HG03039 (cell line): ENCODE measurements around the gene SLX4.
"Not testable (repeated sequence)": the region's sequence is repeated elsewhere in the genome, so short reads cannot be mapped to it uniquely, and the experiment has no call there.

Experiments used
- ATAC-seq: cut with Tn5 transposase; IDR thresholded peaks from one replicate; pipeline ENCODE4 v1.9.1; 2021; ENCODE audit warnings: mild to moderate bottlenecking, moderate library complexity; ENCODE audit not compliant: unreplicated experiment

SLX4 gene, protein sequence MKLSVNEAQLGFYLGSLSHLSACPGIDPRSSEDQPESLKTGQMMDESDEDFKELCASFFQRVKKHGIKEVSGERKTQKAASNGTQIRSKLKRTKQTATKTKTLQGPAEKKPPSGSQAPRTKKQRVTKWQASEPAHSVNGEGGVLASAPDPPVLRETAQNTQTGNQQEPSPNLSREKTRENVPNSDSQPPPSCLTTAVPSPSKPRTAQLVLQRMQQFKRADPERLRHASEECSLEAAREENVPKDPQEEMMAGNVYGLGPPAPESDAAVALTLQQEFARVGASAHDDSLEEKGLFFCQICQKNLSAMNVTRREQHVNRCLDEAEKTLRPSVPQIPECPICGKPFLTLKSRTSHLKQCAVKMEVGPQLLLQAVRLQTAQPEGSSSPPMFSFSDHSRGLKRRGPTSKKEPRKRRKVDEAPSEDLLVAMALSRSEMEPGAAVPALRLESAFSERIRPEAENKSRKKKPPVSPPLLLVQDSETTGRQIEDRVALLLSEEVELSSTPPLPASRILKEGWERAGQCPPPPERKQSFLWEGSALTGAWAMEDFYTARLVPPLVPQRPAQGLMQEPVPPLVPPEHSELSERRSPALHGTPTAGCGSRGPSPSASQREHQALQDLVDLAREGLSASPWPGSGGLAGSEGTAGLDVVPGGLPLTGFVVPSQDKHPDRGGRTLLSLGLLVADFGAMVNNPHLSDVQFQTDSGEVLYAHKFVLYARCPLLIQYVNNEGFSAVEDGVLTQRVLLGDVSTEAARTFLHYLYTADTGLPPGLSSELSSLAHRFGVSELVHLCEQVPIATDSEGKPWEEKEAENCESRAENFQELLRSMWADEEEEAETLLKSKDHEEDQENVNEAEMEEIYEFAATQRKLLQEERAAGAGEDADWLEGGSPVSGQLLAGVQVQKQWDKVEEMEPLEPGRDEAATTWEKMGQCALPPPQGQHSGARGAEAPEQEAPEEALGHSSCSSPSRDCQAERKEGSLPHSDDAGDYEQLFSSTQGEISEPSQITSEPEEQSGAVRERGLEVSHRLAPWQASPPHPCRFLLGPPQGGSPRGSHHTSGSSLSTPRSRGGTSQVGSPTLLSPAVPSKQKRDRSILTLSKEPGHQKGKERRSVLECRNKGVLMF (N-terminal part only)

DNA sequence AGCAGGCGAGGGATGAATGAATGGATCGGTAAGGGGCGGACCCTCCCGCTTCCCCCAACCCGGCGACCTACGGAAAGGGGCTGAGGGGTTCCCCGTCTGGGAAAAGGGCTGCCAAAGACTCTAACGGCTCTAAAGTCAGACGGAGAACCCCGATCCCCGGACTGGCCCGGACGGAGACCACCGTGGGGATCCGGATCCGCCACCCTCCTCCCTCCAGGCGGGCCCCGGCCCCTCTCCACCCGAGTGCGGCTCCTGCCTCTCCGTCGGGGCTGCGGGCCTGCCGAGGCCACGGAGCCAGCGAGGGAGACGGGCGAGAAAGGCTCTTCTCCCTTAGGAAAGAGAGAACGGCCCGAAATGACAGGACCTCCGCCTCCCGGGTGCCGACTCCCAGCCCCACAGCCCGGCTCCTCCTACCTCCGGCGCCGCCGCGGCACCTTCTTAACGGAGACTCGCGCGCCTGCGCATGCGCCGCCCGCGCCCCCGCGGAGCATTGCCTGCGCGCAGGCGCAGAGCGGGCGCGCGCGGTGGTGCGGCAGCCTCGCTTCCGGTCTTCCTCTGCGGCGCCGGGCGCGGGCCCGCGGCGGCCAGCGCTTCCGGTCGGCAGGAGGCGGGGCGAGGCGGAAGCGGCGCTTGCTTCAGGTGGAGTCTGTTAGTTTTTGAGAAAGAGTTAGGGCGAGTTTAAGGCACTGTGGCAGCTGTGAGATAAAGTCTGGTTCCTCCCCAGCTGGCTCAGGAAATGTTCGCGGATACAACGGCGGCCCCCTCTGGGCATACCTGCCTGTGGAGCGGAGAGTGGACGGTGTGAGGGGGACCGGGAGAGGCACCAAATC, at the start of gene SLX4:
Gene SLX4 (minus strand): TSS at position 461 of the 830 bp plus-strand sequence. CDS start 2,642 bp downstream, outside the sequence.
- peak; percentile 86 for ATAC-seq

DNA sequence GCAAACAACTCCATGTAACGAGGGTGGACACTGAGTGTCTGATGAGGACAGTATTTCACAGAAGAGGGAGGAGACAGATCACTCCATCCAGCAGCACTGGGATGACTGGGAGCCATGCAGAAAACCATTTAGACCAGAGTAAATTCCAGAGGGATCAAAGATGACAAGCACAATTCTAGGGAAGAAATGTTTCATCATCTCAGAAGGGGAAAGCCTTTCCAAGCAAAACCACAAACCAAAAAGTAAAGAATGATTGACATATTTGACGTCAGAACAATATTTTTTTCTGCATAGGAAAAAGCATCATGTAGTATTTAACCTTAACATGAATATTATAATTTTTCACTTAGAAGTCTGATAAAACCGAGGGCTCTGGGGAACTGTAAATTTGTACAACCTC, 47.8 kb upstream of the SLX4 start:
- ATAC-seq: no peak

DNA sequence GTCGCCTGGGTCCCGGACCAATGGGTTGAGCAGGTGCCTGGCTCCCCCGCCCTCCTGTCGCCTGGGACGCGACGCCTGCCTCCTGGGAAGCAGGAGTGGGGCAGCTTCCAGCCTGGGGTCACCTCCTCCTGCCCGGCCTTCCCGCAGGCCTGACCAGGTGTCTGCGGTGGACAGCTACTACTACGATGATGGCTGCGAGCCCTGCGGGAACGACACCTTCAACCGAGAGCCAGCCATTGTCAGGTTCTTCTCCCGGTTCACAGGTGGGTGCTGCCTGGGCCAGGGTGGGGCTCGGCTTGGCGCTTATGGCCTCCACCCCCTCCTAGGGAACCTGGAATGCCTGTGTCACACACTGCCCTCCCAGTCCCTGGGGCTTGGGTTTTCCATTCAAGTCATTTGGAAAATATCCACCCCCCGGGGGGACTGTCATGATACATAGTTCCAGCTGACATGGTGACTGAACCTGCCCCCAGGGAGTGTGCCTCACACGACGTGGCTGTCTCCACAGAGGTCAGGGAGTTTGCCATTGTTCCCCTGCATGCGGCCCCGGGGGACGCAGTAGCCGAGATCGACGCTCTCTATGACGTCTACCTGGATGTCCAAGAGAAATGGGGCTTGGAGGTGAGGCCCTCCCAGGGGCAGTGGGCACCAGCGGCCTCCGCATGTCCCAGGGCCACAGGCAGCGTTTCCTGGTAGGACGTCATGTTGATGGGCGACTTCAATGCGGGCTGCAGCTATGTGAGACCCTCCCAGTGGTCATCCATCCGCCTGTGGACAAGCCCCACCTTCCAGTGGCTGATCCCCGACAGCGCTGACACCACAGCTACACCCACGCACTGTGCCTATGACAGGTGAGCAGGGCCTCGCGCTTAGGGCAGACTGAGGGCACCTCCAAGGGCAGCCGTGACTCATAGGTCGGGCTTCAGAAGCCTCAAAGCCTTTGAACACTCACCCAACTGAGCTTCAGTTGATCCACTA, 45.4 kb upstream of the SLX4 start:
- no peak for ATAC-seq

DNA sequence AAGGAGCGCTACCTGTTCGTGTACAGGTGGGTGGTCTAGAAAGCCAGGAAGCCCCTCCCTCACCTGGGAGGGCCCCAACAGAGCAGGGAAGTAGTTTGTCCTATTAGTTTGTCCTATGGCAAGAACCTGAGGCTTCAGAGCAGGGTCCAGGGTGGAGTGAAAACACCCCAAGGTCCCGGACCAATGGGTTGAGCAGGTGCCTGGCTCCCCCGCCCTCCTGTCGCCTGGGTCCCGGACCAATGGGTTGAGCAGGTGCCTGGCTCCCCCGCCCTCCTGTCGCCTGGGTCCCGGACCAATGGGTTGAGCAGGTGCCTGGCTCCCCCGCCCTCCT, 44.7 kb upstream of the SLX4 start:
- not testable (repeated sequence) for ATAC-seq

DNA sequence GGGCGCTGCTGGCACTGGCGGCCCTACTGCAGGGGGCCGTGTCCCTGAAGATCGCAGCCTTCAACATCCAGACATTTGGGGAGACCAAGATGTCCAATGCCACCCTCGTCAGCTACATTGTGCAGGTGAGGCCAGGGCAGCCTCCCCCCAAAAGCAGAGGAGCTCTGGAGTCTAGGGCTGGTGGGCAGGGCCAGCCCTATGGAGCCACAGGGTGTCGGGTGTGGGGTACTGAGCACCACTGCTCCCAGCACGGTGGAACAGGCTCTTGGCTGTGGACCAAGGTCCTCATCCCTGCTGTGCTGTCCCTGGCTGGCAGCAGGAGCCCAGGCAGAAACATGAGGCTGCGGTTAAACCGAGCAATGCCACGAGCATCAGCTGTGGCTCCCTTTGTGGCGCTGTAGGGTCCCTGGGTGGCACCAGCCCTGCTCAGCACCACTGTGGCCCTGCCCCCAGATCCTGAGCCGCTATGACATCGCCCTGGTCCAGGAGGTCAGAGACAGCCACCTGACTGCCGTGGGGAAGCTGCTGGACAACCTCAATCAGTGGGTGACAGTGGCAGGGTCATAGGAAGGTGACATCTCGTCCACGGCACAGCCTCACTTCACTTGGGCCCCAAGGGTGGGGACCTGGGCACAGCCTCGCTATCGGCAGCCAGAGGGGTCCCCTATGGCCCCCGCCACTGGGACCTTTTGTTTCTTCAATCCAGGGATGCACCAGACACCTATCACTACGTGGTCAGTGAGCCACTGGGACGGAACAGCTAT, 44.2 kb upstream of the SLX4 start:
- no peak for ATAC-seq

DNA sequence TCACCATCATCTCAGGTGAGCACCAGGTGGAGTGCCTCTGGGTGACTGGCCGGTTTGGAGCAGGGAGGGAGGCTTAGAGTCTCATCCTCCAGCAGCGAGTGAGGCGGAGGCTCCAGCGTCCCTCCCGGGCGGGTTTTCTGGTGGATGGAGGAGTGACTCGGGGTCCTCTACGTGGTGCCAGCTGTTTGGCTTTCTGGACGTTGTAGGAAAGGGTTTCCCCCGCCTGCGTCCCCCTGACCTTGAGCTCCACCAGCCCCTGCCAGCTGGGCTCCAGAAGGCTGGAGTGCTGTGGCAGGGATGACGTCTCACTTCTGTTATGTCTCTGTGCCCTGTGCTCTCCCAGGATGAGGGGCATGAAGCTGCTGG, 43.6 kb upstream of the SLX4 start:
- no peak for ATAC-seq

DNA sequence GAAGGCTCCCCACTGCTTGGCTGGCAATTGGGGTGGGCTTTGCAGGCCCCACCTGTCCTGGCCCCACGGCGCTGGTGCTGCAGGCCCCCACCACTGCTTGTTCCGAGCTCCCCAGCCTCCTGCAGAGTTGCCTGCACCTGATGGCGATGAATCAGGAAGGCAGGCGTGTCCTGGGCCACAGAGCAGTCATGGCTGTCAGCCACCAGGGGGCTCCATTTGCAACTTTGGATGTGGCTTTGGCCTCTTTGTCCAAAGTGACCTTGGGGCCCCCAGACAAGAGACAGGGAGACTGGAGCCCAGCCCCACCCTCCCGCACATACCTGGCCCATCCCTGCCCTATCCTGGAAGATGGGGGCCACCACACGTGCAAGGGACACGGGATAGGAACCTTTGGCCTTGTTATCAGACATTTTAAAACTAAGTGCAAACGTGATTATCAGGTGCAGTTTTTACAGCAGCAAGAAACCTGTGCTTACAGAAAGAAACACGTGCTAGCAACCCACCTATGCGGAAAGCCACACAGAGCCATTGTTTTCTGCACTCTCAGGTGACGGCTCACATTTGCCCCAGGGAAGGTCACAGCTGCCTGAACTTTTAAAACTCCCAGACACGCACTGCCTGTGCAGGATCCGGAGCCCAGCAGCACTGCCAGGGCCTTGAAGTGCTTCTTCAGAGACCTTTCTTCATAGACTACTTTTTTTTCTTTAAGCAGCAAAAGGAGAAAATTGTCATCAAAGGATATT, 43.0 kb upstream of the SLX4 start, which contains the start of gene DNASE1:
Gene DNASE1 (plus strand): TSS at position 443 of the 743 bp plus-strand sequence. CDS start 683 bp downstream, outside the sequence.
- no peak for ATAC-seq

DNA sequence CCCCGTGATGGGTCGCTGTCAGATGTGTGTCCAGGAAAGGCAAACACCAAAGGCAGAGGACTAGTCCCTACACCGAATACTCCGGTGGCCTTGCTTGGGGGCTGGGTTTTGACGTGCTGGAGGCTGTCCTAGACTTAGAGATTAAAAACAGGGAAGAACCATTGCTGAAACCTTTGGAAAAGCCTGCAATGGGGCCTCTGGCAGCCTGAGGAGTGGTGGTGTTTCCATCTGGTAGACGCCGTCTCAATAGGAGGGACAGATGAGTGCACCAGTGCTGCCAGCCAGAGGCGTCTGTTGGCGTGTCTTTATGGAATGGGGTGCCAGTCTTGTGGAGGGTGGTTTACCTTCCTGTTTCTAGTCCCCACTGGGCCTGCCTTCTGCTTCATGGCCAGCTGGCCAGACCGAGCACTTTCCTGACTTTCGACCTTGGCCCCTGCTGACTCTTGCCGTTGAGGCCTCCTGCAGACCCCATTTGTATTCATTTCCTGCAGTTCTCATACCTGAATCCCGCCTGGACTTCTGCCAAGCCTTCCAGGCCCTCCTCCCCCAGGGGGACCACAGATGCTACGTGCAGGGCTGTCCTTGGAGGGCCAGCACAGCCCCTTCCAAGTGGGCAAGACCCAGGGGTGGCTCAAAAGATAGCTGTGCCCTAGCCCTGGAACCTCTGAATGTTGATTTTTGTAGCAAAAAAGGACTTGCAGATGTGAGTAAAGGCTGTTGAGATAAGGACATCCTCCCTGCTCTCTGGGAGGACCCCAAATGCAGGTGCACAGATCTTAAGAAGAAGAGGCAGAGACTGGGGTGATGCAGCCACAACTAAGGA, 41.2 kb upstream of the SLX4 start:
- no peak for ATAC-seq

DNA sequence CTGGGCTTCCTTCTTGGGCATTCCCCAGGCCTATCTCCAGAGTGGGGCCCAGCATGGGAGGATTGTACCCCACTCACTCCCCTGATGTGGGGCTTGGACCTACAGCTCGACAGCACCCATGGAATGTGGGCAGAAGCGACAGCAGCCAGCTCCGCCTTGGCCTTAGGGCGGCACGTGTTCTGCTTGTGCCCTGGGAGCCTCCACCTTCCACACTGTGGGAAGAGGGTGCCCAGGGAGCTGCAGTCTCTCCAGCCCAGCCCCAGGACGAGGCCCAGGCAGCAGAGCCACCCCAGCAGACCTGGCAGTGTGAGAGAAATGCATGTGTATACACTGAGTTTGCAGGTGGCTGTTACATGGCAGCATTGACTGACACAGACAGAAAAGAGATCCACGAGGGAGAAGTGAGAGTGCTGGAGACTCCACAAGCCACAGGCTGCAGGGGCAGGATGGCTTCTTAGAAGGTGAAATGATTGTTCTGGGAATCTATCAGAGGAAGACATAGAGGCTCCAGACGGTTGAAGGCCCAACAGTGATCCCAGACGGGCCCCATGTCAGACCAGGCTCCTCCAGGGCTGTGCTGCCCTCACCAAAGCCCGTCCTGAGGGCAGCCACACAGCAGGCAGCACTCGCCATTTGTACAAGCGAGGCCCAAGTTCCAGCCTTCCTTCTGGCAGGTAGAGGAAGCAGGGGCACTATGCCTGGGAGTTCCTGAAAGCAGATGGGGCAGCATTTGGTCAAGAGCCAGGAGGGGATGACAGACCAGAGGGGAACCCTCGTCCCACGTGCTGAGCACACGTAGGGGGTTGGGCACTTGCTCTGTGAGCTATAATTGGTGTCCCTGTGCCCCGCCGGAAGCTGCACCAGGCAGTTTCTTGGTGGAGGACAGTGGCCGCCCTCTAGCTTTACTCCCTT, 40.3 kb upstream of the SLX4 start:
- ATAC-seq: no peak

DNA sequence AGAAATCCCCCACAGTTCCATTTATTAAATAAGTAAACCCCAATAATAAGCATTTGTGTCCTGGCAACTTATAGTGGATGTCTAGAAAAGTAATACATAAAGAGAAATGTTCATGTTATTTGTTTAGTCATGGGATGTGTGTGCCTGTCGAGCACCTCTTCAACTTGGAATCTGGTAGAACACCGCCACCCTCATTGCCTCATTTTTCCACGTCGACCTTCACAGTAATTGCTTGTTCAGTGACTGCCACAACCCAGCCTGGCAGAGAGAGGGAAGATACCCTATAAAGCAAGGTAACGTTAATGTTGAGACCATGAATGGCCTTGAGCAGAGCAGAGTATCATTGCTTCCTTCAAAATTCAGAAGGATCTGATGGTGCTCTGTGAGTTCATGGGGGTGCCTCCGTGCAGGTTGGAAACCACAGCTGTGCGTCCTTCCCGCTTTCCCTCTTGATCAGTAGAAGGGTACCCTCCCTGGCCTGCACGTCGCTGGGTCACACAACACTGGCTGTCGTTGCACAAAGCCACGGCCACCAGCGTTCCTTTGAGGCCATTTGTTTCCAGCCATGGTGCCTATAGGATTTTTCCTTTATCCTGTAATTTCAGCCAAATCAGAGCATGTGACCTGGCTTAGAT, 39.3 kb upstream of the SLX4 start:
- no peak for ATAC-seq

DNA sequence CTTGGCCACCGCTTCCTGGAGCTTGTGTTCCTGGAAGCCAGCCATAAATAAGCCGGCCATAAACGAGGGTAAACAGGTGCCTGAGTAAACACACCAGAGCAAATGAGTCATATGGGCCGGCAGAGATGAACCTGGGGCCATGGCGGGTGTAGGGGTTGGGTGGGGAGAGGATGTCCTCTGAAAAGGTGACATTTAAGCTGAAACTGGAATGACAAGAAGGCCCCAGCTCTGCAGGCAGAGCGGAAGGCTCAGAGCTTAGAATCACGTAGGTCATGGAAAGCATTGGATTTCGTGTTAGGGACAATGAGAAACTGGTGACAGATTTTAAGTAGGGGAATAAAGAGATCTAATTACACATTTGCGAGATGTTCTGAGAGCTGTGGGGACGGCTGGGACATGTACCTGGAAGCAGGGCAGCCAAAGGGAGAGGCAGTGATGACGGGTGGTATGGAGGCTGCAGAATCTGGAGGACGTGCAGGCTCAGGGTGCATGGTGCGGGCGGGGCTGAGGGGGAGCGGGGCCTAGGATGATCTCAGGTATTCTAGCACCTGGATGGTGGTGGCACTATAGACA, 35.0 kb upstream of the SLX4 start:
- ATAC-seq: no peak

DNA sequence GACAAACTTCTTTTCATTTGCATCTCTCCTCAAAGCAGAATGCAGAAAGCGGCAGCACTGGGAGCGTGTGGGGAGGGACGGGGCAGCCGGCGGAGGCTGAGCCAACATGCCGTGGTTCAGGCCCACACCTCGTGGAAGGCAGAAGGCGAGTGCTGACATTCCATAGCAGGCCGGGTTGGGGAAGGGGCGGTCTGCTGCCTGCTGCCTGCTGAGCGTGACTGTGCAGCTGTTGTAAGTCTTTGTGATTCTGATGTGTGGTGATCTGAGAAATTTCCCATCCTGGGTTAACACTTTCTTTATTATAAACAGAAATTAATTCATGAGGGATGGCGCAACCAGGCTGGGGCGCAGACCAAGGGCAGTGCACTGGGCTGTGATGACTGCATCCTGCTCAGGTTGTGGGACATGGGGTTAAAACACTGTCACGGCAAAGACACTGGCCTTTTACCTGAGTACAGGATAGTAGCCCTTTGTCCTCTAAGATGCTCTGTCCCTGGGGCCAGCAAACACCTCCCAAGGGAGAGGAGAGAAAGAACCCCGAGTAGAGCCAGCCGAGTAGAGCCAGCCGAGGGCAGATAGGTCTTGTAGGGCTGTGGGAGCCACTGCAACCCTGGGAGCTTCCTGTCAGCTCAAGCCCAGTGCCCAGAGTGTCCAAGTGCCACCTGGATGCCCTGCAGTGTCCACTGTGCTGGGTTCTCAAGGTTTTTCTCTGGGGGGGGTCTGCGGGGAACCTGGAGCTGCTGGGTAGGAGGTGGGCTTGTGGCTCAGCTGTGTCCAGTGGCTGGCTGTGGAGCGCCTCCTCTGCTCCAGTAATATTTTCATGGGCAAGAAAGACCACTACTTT, 34.3 kb upstream of the SLX4 start:
- no peak for ATAC-seq

DNA sequence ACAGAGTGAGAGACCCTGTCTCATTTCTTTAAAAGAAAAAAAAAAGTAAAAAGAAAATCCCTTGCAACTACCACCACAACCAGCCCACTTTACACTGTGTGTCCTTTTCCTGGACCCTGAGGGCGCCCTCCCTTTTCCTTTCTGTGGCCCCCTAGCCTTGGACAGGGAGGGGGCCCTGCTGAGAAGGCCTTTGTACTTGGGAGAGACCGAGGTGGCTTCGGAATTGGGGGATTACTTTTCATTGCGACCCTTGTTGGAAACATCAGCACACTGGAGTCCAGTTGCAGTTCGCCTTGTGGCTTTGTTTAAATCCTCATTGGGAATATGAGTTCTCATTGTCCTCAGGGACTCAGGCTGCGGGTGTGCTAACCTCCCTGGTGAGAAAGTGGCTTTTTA, 33.7 kb upstream of the SLX4 start:
- ATAC-seq: no peak

DNA sequence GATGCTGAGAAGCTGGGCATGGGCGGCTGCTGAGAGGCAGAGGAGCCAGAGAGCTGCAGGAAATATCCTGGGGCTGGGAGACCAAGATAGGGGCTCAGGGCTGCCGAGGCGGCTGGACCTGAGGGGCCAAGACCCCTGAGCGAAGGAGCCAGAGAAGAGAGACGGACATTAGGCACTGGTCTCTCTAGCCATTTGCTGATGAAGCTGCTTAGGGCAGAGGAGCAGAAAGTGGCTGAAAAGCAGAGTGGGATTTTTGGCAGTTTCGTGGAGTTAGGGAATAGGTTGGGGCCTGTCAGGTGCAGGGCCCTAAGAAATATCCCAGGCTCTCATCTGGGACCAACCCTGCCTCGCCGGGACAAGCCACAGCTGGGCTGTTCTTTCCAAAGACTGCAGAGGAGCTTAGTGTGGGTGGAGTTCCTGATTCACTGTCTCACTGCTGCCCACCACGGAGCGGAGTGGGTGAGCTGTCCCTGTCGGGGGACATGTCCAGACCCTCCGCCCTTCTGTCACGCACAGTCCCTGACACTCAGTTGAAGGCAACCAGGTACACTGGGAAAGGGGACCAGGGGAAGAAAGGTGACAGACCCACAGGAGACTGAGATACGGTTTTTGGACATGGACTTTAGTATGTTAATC, 31.8 kb upstream of the SLX4 start:
- no peak for ATAC-seq
